Right cardiac atrium (tissue), 5 donors: ENCODE measurements around the gene SRCAP. TPM values are rescaled to one million over a fixed set of nuclear protein-coding genes. Genes with fewer than 3 reads are reported as not detected.
A peak's percentile ranks its signal among the peaks of the same experiment; 100 is the strongest.

Experiments
- ATAC-seq, 2 donors: fragments of 200-7000 bp; cut with Tn5 transposase; one replicate each; pipeline versions ENCODE4 v1.8.0 to v1.9.1; 2020; ENCODE audit warnings: moderate library complexity in 2 of 2, mild to moderate bottlenecking in 1 of 2
- DNase-seq, 3 donors: peaks; one replicate each; pipeline ENCODE4 v3.0.0-alpha.2; 2020
- H3K27ac ChIP-seq: one replicate; pipeline ENCODE4 v1.5.1; 2013; ENCODE audit warnings: mild to moderate bottlenecking, low read length, control low read depth, moderate library complexity
- H3K27me3 ChIP-seq: one replicate; pipeline ENCODE4 v1.6.1; 2013; ENCODE audit not compliant: control insufficient read depth, insufficient read depth
- H3K4me1 ChIP-seq: one replicate; pipeline ENCODE4 v1.6.1; 2013; ENCODE audit warnings: low read length; ENCODE audit not compliant: control insufficient read depth, insufficient read depth
- H3K4me3 ChIP-seq: one replicate; pipeline ENCODE4 v1.5.1; 2013; ENCODE audit warnings: low read length, control low read depth
- H3K9me3 ChIP-seq: one replicate; pipeline ENCODE4 v1.6.1; 2013; ENCODE audit warnings: low read length; ENCODE audit not compliant: control insufficient read depth
- WGBS: extraction: QIAGEN DNeasy Blood & Tissue Kit; methylation state at CpG from one replicate; pipeline ENCODE4 v1.1.7; 2013; 5-methylcytosine and 5-hydroxymethylcytosine counted together
- intact Hi-C, 4 donors: fragments of 100-400 bp; cut with DNase I; formaldehyde crosslinking; loops; one replicate each; pipeline versions ENCODE4 v1.11.0 to v1.14.0; 2022 to 2023
- polyA plus RNA-seq: library from polyadenylated mRNA; stranded (reverse); fragments of 200-250 nt; gene quantifications from one replicate; pipeline ENCODE4 v1.2.3, GENCODE V29; 2013
- total RNA-seq, 4 donors: library from RNA; stranded (reverse); fragmentation: NEBNext Ultra II Directional; extraction: Animal tissue kit (Norgen Biotek cat#: 25700); gene quantifications; one replicate each; pipeline ENCODE4 v1.2.1, GENCODE V29; 2021
- donor health status: healthy with polysubstance abuse.
- donor health status: DM: no; HTN: yes; CAD: no.
- donor health status: DM: no; HTN: no; CAD: no.
- donor health status: DM: no; HTN: yes; CAD: no; lungs with severe emphysema.
- donor health status: DM: yes; HTN: yes; CAD: no.

The SRCAP gene
- total and polyA plus RNA-seq, 5 donors, result 27.6 to 61.2 (median 43.6) TPM

GRCh38 chr16:30748634-30749445, 49.9 kb downstream of the SRCAP start:
- DNase-seq (peak; percentile 52 to 83 (median 76)), ATAC-seq (peak; percentile 58 to 62)
- Histone ChIP-seq H3K9me3 (no peaks in the 10 kb centered on the region), H3K27me3 (no peaks in the 10 kb centered on the region), H3K27ac (no peak overlapping the region), H3K4me3 (peak overlapping the region; percentile 94), H3K4me1 (no peaks in the 10 kb centered on the region)
- 17% methylated on average over 36 of the region's 36 CpGs for WGBS
- intact Hi-C loops, result no loop called here

GRCh38 chr16:30750201-30750600, 51.2 kb downstream of the SRCAP start:
- DNase-seq, result no peak
- no peaks in the 10 kb centered on the region for H3K4me1 ChIP-seq
- no peaks in the 10 kb centered on the region for H3K9me3 ChIP-seq
- H3K4me3 ChIP-seq, result no peak overlapping the region
- no peak overlapping the region for H3K27ac ChIP-seq
- no peaks in the 10 kb centered on the region for H3K27me3 ChIP-seq
- no peak for ATAC-seq
- WGBS, result 88% methylated on average over 4 of the region's 4 CpGs
- intact Hi-C loops, result no loop called here

GRCh38 chr16:30750876-30751465, 52.0 kb downstream of the SRCAP start:
- WGBS, result 93% methylated on average over 20 of the region's 20 CpGs
- intact Hi-C loops, result no loop called here

GRCh38 chr16:30753596-30753995, 54.6 kb downstream of the SRCAP start:
- no peak for ATAC-seq
- WGBS, result 76% methylated on average over 4 of the region's 4 CpGs
- Histone ChIP-seq H3K4me3 (no peak overlapping the region), H3K27ac (no peak overlapping the region), H3K27me3 (no peaks in the 10 kb centered on the region), H3K9me3 (no peaks in the 10 kb centered on the region), H3K4me1 (no peaks in the 10 kb centered on the region)
- DNase-seq, result no peak
- intact Hi-C loops, result no loop called here

More at GRCh38 chr16:30750876-30751465, 52.0 kb downstream of the SRCAP start:
- Histone ChIP-seq H3K4me3 (no peak overlapping the region), H3K4me1 (no peaks in the 10 kb centered on the region), H3K27me3 (no peaks in the 10 kb centered on the region), H3K27ac (no peak overlapping the region), H3K9me3 (no peaks in the 10 kb centered on the region)
- DNase-seq (peak in 2 of 3 donors; percentile 37 to 42), ATAC-seq (no peak)

- peak in 1 of 2 donors; percentile 4 for ATAC-seq
- Histone ChIP-seq H3K9me3 (no peaks in the 10 kb centered on the region), H3K4me3 (no peak overlapping the region), H3K4me1 (no peaks in the 10 kb centered on the region), H3K27me3 (no peaks in the 10 kb centered on the region), H3K27ac (no peak overlapping the region)
- intact Hi-C loops, result no loop called here
- 94% methylated on average over 20 of the region's 20 CpGs for WGBS
- DNase-seq, result peak in 2 of 3 donors; percentile 32 to 46
Measured at GRCh38 chr16:30755955-30756780, 57.2 kb downstream of the SRCAP start.

GRCh38 chr16:30756781-30757100, 57.8 kb downstream of the SRCAP start:
- DNase-seq (peak in 1 of 3 donors; percentile 35), ATAC-seq (peak in 1 of 2 donors; percentile 8)
- no peaks in the 10 kb centered on the region for H3K4me1 ChIP-seq
- intact Hi-C loops, result no loop called here
- no peak overlapping the region for H3K4me3 ChIP-seq
- no peak overlapping the region for H3K27ac ChIP-seq
- 95% methylated on average over 13 of the region's 13 CpGs for WGBS
- H3K9me3 ChIP-seq, result no peaks in the 10 kb centered on the region
- no peaks in the 10 kb centered on the region for H3K27me3 ChIP-seq

GRCh38 chr16:30757316-30757715, 58.3 kb downstream of the SRCAP start:
- Histone ChIP-seq H3K27me3 (no peaks in the 10 kb centered on the region), H3K9me3 (no peaks in the 10 kb centered on the region), H3K4me3 (no peak overlapping the region), H3K27ac (no peak overlapping the region), H3K4me1 (no peaks in the 10 kb centered on the region)
- peak in 1 of 3 donors; percentile 24 for DNase-seq
- ATAC-seq, result no peak
- intact Hi-C loops, result no loop called here
- whole genome bisulfite sequencing, result 83% methylated on average over 7 of the region's 7 CpGs

GRCh38 chr16:30758988-30759491, 60.1 kb downstream of the SRCAP start:
- DNase-seq (peak in 1 of 3 donors; percentile 65), ATAC-seq (no peak)
- H3K27ac ChIP-seq, result no peak overlapping the region
- no peaks in the 10 kb centered on the region for H3K9me3 ChIP-seq
- intact Hi-C loops, result no loop called here
- WGBS, result 78% methylated on average over 10 of the region's 10 CpGs
- no peak overlapping the region for H3K4me3 ChIP-seq
- peaks cover 7% of the 10 kb centered on the region for H3K4me1 ChIP-seq
- no peaks in the 10 kb centered on the region for H3K27me3 ChIP-seq

- no peak overlapping the region for H3K4me3 ChIP-seq
- H3K4me1 ChIP-seq, result peaks cover 9% of the 10 kb centered on the region
- ATAC-seq (no peak), DNase-seq (peak in 1 of 3 donors; percentile 18)
- 88% methylated on average over 7 of the region's 7 CpGs for WGBS
- no peaks in the 10 kb centered on the region for H3K27me3 ChIP-seq
- H3K27ac ChIP-seq, result no peak overlapping the region
- no peaks in the 10 kb centered on the region for H3K9me3 ChIP-seq
- intact Hi-C loops, result loop anchor here in 1 of 4 donors (10.0 kb wide), 1 partner anchor 55 kb away; no protein-coding TSS in a partner anchor
Measured at GRCh38 chr16:30760001-30760559, 61.1 kb downstream of the SRCAP start.

- peaks cover 9% of the 10 kb centered on the region for H3K4me1 ChIP-seq
- intact Hi-C loops, result loop anchor here in 1 of 4 donors (10.0 kb wide), 1 partner anchor 56 kb away; no protein-coding TSS in a partner anchor
Measured at GRCh38 chr16:30760577-30761426, 61.8 kb downstream of the SRCAP start.

More at GRCh38 chr16:30760577-30761426, 61.8 kb downstream of the SRCAP start:
- ATAC-seq (no peak), DNase-seq (peak in 1 of 3 donors; percentile 5)
- Histone ChIP-seq H3K4me3 (peak overlapping the region; percentile 73), H3K27me3 (no peaks in the 10 kb centered on the region), H3K27ac (no peak overlapping the region), H3K9me3 (no peaks in the 10 kb centered on the region)
- WGBS, result 28% methylated on average over 26 of the region's 26 CpGs
